ENCODE data around the gene ZNF469. TPM values are rescaled to one million over a fixed set of nuclear protein-coding genes. Genes with fewer than 3 reads are reported as not detected.

The ZNF469 gene
- total RNA-seq, 1 donor from 2014 or later = 0.31 TPM

DNA sequence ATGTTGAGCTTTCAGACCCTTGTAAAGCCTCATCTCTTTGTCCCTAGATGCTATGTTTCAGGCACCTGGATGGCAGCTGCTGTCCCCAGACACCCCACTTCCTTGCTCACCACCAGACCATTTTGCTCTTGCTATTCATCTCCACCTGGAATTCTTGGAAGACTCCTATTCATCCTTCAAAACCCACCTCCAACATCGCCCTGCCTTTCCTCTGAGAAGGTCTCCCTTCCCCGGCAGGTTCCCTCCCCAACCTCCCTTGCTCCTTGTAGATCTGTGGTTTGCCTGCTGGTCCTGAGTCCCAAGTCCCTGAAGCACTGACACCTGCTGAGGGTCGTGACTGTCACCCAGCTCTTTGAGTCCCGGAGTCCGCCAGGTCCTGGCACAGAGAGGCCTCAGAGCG is 9.9 kb downstream of the ZNF469 start:
- DNase-seq = no peak

DNA sequence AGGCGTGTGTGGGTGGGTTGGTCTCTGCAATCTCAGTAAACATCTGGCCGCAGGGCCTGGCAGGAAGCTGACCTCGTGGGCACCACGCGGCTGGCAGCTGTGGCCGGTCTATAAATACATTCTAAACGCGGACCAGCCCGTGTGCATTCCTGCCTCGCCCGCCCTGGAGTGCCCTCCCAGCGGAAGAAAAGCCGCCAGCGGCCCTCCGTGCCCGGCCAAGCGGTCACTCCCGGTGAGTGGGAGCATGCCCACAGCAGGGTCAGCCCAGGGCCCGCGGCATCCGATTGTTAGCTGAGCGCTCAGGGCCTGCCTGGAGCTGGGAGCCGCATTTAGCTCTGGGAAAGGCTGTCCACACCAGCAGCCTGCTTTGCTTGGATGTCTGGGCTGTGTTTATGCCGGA is 10.3 kb downstream of the ZNF469 start:
- no peak for DNase-seq

DNA sequence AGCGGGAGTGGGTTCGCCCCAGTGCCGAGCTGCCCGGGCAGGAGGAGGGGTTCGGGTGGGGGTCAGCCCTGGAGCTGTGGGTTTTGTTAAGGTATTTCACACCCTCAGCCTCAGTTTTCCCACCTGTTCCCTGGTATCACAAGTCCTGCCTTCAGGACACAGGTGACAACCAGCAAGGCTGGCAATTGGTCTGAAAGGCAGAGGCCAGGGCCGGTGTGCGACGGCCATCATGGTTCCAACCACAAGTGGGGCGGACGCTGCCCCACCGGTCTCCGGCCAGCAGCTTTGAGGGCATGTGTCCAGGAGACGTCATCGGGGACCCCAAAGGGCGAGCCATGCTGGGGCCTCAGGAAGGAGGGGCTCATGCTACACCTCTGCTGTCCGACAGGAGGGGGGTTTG is 10.8 kb downstream of the ZNF469 start:
- DNase-seq = no peak

DNA sequence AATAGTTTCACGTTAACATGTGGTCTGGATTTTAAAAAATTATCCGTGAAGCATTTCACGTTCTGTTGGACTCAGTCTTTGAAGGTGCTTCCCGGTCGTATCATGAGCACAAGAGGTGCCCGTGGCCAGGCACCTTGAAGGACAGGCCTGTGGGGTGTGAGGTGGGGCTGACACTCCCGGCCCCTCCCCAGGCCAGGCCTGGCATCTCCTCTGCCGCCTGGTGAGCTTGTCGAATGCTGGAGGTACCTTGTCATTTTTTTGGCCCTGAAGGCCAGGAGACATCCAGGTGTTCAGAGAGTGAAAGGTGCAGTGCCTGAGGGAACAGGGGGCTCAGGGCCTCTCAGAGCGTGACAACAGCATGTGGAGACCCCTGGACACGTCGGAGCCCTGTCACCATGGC is 11.7 kb downstream of the ZNF469 start:
- DNase-seq = no peak

DNA sequence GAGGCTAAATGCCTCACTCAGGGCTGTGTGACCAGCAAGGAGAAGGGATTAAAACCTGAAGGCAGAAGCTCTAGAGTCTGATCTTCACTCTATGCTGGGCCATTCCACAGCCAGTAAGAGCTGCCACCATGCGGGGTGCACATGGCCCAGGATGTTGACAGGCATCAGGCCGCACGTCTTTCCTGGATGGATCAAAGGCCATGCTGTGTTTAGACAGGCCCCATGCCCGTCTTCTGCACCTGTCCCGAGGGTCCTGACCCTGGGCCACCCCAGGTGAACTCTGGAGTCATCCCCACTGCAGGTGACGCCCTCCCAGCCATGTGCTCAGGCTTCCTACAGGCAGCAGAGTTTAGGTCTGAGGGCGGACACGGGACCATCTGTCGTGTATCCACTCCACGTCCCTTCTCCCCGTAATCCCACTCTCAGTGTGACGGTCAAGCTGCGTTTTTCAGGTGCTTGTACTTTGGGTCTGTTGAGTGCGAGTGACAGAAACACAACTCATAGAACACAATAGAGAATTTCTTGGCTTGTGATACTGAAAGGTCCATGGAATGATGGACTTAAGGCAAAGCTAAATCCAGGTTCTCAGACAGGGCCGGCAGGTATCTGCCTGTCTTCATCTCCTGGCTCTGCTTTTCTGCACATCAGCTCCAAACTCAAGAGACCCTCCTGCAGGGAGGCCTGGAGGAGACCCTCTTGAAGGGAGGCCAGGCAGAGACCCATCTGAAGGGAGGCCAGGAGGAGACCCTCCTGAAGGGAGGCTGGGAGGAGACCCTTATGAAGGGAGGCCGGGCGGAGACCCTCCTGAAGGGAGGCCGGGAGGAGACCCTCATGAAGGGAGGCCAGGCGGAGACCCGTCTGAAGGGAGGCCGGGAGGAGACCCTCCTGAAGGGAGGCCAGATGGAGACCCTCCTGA is 13.2 kb downstream of the ZNF469 start:
- no peak for DNase-seq

DNA sequence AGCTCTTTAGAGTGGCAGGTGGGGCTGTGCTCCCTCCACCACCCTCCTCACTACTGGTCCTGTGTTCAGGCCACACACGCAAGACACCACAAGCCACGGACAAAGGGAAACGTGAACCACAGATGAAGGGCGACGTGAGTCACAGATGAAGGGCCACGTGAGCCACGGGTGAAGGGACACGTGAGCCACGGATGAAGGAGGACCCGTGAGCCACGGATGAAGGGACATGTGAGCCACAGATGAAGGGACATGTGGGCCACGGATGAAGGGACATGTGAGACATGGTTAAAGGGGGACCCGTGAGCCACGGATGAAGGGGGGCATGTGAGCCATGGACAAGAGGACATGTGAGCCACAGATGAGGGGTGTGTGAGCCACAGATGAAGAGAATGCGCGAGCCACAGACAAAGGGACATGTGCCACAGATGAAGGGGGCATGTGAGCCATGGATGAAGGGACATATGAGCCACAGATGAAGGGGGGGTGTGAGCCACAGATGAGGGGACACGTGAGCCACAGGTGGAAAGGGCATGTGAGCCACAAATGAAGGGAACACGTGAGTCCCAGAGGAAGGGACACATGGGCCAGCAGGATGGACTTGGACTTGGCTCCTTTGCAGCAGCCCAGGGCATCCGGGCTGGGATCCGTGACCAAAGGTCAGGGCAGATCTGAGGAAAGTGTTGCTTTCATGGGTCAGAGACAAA is 15.6 kb downstream of the ZNF469 start:
- DNase-seq = no peak

DNA sequence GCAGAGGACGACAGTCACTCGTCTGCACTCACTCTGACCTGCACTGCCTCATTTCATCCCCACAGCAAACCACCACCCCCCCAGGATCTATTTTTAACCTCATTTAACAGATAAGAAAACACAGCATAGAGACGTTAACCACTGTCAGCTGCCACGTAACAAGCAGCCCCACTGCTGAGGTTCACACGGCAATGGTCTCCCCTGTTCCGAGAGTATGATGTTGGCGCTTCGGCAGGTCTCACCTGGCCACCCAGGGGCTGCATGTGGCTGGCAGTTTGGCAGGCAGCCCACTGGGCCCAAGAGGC is 16.1 kb downstream of the ZNF469 start:
- no peak for DNase-seq

DNA sequence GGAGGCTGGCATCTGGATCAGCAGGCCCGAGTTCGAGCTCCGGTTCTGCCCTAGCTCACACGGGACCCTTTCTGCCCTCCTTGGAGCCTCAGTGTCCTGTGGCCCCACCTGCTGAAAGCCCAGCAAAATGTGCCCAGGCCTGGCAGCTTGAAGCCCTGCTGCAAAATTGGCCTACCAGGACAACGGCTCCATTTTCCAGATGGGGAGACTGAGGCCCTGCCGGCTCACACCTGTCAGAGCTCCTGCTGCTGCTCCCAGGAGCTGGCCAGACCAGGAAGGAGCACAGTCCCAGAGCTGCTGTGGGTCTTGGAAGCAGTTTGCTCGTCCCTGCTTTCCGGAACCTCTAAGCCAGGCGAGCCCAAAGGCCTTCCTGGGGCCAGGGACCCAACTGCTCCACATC is 17.4 kb downstream of the ZNF469 start:
- no peak for DNase-seq

DNA sequence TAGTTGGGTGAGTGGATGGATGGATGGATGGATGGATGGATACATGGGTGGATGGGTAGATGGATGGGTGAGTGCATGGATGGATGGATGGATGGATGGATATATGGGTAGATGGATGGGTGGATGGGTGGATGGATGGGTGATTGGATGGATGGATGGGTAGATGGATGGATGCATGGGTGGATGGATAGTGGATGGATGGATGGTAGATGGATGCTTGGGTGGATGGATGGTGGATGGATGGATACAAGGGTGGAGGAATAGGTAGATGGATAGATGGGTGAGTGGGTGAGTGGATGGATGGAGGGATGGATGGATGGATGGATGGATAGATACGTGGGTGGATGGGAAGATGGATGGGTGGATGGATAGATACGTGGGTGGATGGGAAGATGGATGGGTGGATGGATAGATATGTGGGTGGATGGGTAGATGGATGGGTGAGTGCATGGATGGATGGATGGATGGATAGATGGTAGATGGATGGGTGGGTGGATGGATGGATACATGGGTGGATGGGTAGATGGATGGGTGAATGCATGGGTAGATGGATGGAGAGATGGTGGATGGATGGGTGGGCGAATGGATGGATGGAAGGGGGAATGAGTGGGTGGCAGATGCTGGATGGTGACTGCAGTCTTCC is 19.0 kb downstream of the ZNF469 start:
- DNase-seq = no peak

DNA sequence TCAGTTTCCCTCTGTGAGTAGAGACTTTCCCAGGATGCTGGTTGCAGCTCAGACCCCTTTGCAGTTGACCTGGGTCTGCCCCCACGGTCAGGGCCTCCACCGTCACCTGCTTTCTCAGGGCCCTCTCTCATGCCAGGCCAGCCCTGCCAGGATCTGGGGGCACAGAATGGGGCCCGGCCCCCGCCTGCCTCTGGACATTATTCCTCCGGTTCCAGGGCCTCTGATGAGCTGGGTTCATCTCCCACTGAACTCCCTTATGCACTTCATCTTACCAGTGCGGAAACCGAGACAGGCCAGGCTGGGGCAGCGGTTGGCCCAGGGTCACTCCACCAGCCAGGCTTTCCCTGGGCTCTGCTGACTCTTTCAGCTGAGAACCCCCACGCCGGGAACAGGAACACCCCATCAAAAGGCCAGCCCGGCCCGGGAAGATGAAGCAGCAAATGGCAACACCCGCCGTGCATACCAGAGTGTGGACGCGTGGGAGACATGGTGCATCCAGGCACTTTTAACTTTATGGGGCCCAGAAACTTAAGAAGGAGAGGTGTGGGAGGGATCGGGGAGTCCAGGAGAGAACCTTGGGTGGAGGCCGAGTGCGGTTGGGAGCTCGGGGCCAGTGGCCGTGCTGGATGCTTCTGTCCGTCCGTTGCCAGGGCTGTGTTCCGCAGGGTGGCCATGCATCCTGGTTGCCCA is 19.9 kb downstream of the ZNF469 start:
- DNase-seq = no peak

DNA sequence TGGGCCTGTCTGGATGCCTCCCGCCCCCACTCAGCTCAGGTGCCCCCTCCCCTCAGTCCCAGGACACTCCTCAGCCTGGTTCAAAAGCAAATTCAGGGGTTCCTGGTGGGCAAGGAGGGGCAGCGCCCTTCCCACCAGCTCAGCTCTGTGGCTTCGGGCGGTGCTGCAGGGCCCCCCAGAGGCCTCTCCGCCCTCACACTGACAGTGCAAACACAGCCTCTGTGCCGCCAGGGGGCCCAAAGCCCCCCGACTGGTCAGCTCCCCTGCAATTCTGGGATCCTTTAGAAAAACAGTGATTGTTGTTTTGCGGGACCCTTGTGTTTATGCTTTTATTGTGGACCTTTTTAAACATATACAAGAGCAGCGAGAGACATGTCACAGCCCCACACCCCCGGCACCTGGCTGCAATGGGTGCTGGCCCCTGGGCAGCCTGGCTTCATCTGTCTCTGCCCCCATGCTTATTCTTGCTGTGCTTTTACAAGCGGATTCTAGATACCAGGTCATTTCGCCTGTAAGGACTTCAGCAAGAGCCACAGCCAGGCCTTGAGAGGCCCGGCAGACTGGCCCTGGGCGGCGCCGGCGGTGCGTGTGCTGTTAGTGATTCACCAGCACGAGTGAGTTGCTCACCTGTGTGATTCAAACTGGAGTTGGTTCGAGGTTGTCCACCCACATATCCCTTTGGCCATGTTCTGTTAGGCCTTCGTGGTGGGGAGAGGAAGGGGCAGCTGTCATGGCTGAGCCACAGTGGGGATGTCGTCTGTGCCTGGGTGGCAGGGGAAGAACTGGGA is 21.2 kb downstream of the ZNF469 start:
- no peak for DNase-seq

DNA sequence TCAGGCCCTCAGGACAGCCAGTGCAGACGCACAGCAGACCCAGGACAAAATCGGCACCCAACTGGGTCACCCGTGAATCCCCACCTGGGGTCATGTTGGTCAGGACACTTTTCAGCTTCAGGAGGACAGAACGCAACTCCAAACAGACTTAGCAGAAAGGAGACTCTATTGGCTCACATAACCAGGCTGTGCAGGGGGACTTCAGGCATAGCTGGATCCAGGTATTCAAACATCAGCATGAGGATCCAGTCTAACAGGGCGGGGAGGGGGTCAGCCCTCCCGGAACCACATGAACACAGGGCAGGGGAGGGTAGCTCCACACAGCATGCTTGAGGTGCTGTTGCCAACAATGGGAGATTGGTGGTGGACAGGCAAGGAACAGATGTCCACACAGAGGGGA is 22.0 kb downstream of the ZNF469 start:
- DNase-seq = no peak

DNA sequence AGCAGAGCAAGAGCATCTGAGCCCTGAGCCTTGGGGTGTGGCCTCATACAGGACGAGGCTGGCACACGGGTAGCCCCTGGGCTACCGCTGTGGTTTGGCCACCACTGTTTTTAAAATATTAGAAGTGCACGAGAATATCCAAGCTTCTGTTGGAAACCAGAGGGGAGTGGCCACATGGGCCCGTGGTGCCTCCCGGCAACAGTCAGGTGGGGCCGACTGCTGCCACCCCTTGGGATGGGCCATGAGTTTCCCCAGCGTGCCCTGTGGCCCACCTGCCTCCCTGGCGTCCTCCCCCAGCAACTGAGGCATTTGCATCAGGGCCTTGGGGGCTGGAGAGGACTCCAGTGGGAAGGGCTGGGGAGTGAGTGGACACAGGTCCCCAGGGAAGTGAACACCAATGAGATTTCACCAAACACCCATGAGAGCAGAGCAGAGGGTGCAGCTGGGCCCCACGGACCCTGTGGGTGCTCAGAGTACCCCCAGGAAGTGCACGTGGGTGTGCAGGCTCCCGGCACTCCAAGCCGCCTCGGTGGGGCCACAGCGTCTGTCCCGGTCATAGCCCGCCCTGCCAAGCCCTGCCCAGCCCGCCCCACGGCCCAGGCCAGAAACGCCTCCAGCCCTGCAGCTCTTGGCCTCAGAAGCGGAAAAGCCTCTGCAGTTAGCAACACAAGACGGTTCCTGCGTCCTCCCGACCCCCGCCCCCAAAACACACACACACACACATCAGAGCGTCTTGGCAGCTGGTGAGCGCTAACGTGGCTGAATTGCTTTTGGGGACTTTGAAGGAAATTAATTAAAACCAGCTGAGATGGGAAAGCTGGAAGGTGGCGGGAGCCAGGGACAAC is 22.7 kb downstream of the ZNF469 start:
- DNase-seq = no peak

DNA sequence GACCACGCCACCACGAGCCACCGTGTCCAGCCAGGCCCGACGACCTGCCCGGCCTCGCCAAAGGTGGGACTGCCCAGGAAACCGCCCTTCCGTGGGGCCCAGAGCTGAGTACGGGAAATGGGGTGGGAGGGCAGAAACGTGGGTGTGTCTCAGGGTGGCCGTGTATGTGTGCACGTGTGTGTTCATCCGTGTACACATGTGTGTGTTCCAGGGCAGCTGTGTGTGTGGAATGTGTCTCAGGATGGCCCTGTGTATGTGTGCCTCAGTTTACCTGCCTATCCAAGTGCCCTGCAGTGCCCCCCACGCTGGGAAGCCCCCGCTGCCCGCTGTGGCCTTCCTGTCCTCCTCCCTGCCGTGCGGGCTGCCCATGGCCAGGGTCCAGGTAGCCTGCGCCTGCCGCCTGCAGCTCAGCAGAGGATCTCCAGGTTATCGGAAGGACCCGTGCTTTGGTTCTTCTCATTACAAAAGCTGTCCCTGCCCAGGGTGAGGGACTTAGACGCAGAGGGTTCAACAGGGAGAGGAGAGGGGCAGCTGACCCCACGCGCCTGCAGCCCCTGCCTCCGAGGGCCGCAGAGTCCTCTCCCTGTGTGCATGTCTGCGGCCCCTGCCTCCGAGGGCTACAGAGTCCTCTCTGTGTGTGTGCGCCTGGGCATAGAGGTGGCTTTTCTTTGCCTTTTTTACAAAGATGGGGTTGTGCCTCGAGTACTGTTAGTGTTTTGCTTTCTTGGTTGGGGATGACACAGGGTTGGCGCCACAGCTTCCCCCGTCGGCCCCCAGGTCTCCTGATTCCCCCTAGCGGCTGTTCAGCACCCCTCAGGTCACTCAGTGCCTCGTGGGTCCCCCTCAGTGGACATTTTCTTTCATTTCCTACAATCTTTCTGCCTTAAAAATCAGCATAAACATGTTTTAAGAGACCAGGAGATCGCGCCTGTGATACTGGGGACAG is 23.6 kb downstream of the ZNF469 start:
- no peak for DNase-seq

DNA sequence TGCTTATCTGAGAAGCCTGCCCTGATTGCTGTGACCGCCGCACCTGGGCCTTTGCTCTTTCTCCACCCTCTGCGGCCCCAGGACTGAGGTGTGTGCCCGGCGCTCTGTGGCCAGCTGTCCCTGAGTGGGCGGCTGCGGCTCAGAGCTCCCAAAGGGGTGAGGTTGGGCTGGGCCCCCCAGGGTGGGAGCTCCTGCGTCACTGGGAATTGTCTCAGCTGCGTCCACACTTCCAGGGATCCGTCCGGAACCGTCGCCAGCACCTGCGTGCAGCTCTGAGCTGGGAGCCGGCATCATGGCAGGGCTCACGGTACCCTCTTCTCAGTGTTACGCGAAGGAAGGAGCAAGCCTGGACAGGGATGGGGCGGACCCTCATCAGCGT is 24.3 kb downstream of the ZNF469 start:
- DNase-seq = no peak

DNA sequence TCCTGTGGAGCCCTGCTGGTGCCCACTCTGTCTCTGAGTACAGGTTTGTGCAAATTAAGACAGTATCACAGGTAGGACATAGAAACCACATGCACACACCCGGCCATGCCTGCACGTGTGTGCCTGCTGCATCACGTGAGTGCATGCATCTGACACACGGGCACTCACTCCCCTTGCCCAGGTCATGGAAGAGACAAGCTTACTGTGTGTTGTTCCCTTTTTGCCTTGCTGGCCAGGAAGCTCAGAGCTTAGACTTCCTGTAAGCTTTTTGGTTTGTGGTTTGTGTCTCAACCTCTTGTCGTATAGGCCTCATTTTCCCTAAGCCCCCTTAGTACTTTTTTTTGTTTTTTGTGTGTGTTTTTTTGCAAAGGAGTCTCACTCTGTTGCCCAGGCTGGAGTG is 25.0 kb downstream of the ZNF469 start:
- no peak for DNase-seq

DNA sequence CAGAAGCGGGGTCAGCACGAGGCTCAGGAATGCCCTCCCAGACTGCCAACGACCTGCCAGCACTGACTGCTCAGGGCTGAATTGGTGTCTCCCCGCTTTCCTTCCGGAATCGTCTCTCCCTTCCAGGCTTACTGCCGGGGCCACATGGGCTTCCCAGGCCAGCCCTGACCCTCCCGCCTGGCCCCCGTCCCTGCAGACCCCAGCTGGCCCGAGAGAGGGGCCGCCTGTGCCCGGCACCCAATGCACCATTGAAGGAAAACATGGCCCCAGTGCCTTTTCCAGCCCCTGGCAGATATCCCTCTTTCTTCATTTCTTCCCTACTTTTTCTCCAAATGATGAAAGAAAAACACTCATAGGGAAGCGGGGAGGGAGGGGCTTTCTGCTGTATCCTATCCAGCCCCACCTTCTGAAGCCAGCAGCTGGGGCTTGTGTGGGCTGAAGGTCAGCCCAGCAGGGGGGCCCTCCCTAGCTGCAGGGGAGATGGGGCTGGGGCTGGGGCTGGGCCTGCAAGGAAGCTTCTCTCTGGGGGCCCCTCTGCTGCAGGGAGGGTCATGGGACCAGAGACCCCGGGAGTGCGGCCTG is 25.9 kb downstream of the ZNF469 start:
- no peak for DNase-seq

DNA sequence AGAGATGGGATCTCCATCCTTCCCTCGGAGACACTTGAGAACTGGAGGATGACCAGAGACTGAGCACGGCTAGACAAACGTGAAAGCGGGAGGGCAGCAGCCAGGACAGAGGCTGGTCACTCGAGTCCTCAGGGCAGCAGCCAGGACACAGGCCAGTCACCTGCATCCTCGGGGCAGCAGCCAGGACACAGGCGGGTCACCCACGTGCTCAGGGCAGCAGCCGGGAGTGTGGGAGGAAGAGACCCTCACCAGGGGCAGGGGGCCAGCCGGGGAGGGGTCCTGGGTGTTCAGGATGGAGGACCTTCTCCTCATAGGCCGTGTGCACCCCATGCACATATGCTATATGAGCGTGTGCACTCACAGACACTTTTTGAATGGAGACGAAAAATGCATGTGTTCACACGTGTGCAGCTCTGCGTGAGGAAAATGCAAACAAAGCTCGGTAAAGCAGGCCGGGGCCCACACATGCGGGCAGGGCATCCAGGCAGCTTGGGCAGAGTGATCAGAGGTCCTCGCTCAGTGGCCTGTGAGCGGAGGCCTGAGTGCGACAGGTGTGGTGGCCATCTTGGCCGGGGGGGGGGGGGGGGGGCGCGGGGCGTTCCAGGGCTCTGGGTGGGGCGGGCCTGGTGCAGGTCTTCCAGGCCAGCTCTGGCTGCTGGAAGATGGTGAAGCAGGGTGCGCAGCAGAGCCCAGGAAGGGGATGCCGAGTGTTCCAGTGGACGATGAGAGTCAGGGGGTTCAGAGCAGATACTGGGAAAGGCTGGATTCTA is 26.7 kb downstream of the ZNF469 start:
- no peak for DNase-seq

Measured in occipital lobe (tissue), 2 donors.